Measurements from ENCODE around the gene NBAS.

NBAS gene

GRCh38 chr2:15365411-15365810 lies 195.7 kb downstream of the NBAS start:
- no peak overlapping the region for H3K4me3 ChIP-seq (ENCODE audit: low read depth, low read length)
- no peak for DNase-seq (ENCODE audit: low read depth, low spot score)
- no peak for TF ChIP-seq CTCF (IDR thresholded peaks at IDR 0.05; ENCODE audit: insufficient read depth, low read length, missing control alignments)
- ChIA-PET POLR2A (no interaction called here), CTCF (no interaction called here)

GRCh38 chr2:15364561-15364960 lies 196.6 kb downstream of the NBAS start:
- TF ChIP-seq CTCF (IDR thresholded peaks at IDR 0.05; ENCODE audit: insufficient read depth, low read length, missing control alignments), result no peak
- CTCF ChIA-PET, result interaction anchor here (0.8 kb wide), 1 partner anchor 8 kb away, joined by 3 read pairs; no protein-coding TSS in a partner anchor
- POLR2A ChIA-PET, result no interaction called here

GRCh38 chr2:15363734-15364133 lies 197.4 kb downstream of the NBAS start:
- no peak for TF ChIP-seq CTCF (IDR thresholded peaks at IDR 0.05; ENCODE audit: insufficient read depth, low read length, missing control alignments)
- DNase-seq (ENCODE audit: low read depth, low spot score), result no peak
- POLR2A ChIA-PET, result no interaction called here
- no peak overlapping the region for H3K4me3 ChIP-seq (ENCODE audit: low read depth, low read length)
- CTCF ChIA-PET, result no interaction called here

More at GRCh38 chr2:15364561-15364960, 196.6 kb downstream of the NBAS start:
- DNase-seq (ENCODE audit: low read depth, low spot score), result no peak
- no peak overlapping the region for H3K4me3 ChIP-seq (ENCODE audit: low read depth, low read length)

- CTCF ChIA-PET, result no interaction called here
- H3K4me3 ChIP-seq (ENCODE audit: low read depth, low read length), result no peak overlapping the region
- POLR2A ChIA-PET, result no interaction called here
- DNase-seq (ENCODE audit: low read depth, low spot score), result peak; percentile 53
- no peak for TF ChIP-seq CTCF (IDR thresholded peaks at IDR 0.05; ENCODE audit: insufficient read depth, low read length, missing control alignments)
Observed at GRCh38 chr2:15363142-15363541, 198.0 kb downstream of the NBAS start.

- no peak overlapping the region for H3K4me3 ChIP-seq (ENCODE audit: low read depth, low read length)
- ChIA-PET CTCF (no interaction called here), POLR2A (no interaction called here)
- no peak for TF ChIP-seq CTCF (IDR thresholded peaks at IDR 0.05; ENCODE audit: insufficient read depth, low read length, missing control alignments)
- DNase-seq (ENCODE audit: low read depth, low spot score), result peak; percentile 63
Observed at GRCh38 chr2:15359716-15360531, 201.2 kb downstream of the NBAS start.

GRCh38 chr2:15357922-15358321 lies 203.2 kb downstream of the NBAS start:
- ChIA-PET POLR2A (no interaction called here), CTCF (no interaction called here)
- TF ChIP-seq CTCF (IDR thresholded peaks at IDR 0.05; ENCODE audit: insufficient read depth, low read length, missing control alignments), result no peak
- DNase-seq (ENCODE audit: low read depth, low spot score), result no peak
- no peak overlapping the region for H3K4me3 ChIP-seq (ENCODE audit: low read depth, low read length)

All from AG04449 (cell line).